NCI-H446 (cell line): ENCODE data around the gene MYO1E.

Experiments used
- DNase-seq, 2 experiments: peaks; one replicate each; lab custom pipeline; 2025; lab: John Stamatoyannopoulos, UW

Gene MYO1E

DNA sequence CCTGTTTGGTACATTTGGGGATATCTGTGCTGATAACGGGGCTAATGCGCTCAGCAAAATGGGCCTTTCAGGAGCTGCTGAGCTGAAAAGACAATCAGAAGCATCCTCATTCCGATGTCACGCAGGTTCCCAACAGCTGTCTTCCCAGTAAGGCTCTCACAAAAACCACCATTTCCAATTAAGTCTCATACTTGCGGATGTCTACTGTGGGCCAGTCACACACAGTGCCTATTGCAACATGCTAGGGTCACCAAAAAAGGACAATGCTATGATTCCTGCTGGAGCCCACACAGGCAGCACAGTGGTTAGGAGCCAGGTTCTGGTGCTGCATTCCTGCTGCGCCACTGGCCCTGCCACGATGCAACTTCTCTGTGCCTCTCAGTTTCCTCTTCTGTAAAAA is 182.4 kb downstream of the MYO1E start:
- DNase-seq = no peak

DNA sequence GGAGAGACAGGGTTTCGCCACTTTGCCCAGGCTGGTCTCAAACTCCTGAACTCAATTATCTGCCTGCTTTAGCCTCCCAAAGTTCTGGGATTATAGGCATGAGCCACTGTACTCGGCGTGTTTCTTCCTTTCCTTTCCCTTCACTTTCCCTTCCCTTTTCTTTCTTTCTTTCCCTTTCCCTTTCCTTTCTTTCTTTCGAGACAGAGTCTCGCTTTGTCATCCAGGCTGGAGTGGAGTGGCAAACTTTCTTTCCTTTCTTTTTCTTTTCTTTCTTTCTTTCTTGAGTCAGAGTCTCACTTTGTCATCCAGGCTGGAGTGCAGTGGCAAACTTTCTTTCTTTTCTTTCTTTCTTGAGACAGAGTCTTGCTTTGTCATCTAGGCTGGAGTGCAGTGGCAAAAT is 183.4 kb downstream of the MYO1E start:
- no peak for DNase-seq

DNA sequence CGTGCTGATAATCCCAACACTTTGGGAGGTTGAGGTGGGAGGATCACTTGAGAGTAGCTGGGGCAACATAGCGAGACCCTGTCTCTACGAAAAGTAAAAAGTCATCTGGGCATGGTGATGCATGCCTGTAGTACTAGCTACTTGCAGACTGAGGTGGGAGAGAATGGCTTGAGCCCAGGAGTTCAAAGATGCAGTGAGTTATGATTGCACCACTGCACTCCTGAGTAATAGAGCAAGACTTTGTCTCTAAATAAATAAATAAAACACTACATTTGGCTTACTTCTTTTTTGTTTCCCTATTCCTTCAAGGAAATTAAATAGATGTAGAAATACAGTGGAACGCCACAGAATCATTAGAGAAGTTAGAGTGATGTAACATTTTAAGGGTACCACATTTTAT is 186.2 kb downstream of the MYO1E start:
- DNase-seq = no peak

DNA sequence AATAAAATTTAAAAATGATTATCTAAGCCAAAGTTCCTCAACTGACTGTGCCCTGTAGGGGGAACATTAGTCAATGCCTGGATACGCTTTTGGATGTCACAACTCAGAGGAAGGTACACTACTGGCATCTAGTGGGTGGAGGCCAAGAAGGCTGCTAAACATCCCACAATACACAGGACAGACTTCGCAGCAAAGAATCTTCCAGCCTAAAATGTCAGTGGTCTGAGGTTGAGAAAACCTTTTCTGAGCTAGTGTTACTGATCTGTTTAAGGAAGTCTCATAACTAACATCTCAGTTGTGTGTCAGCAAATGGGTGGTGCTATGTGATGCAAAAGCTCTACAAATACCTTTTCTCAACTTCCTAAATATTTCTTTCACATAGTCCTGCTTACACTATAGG is 186.9 kb downstream of the MYO1E start:
- DNase-seq = no peak

DNA sequence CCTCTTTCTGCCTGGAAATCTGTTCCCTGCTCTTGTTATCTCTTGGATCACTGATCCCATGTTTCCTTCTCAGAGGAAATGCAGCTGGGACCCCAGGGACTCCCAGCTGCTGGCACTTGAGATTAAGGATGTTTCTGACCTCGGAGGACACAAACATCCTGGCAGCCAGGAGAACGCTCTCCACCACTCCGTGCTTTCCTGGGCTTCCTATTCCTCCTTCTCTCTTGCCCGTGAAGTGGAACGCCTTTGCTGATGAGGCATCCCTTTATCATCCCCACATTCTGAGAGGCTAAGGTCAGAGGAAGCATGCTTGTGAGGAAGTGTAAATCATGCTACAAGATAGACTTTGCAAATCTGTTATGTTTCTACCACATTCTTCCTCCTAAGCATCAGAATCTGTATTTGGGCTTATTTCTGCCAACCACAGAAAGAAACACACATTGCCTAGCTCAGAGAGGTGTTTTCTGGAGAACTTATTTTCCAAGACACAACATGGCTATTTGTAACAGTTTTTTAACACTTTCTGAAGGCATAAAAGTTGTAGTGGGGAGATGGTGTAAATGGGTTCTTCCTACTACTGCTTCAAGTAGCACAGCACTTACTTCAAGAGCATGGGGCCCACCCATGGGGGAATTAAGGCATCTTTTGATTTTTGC is 191.6 kb downstream of the MYO1E start:
- DNase-seq = no peak

DNA sequence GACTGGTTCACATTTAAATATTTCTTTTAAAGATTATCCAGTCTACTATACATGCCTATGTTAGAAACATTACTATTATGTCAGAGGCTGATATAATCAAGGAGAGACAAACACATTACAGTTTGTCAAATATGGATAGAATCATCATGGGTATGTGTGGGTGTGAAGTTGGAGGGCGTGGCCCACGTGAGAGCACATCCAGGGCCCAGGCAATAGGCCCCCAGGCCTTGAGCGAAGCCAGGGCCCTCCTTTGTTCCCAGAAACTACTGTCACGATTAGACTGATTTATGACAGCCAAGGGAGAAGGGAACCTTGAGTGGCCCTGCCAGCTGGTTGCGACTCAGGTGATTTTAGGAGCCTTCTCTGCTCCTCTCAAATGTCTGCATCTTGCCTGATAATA is 193.0 kb downstream of the MYO1E start:
- no peak for DNase-seq

DNA sequence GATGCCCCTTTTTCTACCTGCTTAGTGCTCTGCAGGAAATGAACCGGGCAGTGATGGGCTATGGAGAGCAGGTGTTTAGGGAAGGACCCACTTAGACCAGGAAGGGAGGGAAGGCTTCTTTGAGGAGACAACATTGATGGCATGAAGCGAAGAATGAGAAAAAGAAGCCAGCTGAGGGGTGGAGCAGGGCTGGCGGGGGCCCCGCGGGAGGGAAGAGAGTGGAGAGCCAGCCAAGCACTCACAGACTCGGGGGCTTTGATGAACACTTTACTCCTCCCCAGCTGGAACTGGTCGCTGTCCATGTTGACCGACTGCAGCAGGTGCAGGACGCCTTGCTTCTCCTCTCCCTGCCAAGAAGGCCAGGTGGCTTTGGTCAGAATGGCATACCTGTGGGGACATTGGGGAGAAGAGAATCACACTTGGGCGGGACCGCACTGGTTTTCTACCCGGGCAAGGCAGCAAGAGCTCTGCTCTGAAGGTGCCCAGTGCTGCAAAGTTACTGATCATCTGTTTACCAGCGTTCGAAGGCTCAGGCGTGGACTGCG is 194.4 kb downstream of the MYO1E start:
- DNase-seq = no peak

DNA sequence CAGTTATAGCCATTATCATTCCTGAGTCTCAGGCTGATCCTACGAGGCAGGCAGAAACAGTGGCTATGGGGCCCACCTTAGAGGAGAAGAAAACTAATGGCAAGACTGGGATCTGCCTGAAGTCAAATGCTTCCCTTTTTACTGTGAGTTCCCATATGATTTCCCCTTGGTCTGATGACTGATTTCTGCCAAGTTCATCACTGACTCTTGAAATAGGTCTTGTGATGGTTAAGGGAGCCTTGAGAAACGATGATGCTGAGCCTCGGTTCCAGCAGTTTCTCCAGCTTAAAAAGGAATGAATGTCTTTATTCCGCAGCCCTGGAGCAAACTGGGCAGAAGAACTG is 195.4 kb downstream of the MYO1E start:
- no peak for DNase-seq

DNA sequence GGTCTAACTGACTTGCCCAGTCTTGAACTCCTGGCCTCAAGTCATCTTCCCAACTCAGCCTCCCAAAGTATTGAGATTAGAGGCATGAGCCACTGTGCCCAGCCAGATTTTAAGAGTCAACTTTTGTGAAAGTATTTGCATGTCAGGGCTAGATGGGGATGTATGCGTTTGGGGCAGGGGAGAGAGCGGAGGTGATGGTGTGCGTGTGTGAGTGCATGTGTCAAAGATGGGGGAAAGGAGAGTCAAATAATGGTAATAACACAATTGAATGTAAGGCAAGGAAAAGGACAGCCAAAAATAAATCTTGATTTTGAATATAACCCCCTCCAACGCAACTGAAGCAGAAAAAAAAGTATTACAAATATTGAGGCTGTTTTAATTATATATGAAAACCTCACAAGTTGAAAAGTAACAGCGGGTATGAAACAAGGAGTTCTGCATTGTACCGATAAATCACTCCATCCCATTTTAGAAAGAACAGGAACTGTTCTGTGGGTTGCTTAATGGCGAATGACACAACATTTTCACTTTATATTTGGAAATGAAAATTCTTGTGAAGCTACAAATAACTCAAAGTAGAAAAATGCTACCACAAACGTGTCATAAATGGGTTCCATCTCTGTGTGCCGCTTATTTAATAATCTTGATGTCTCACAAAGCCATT is 195.9 kb downstream of the MYO1E start:
- DNase-seq = no peak

DNA sequence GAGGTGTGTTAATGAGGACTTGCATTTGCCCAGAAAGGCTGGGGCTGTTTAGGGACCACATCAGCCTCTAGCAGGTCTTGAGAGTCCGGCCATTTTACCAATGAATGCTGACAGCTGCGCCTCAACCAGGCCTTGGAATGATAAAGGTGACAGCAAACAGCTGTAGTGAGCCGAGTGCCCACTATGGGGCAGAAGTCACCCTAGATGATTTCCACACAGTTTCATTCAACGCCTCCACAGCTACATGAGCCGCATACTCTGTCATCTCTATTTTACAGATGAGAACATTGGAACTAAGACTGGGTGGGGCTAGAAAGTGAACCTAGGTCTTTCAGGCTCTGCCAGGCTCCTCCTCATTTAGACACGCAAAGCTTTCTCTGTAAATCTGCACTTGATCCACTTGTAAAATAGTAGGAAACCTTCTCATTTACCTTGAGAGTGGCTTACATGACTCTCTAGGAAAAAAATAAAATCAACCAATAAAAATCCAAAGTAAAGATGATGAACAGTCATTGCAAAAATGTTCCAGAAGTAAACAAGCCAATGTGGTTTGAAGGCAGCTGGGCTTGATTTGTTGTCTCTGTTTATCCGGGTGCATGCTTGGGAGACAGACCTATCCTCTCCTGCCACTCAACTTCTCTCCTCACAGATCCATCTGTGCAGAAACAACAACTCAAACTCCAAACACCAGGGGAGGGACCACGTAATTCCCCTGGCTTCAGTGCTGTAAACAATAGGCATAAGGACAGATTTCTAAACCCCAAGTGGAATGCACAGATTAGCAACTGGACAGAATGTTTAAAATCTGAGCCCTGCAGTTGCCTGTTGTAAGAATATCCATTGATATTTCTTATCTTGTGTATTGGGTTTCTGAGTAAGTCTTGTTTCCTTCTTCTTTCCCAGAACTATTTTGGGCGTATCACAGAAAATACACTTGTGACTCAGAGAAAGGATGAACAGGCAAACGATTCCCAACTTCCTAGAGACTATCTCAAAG is 197.5 kb downstream of the MYO1E start:
- peak in 1 of 2 experiments; percentile 28 for DNase-seq

DNA sequence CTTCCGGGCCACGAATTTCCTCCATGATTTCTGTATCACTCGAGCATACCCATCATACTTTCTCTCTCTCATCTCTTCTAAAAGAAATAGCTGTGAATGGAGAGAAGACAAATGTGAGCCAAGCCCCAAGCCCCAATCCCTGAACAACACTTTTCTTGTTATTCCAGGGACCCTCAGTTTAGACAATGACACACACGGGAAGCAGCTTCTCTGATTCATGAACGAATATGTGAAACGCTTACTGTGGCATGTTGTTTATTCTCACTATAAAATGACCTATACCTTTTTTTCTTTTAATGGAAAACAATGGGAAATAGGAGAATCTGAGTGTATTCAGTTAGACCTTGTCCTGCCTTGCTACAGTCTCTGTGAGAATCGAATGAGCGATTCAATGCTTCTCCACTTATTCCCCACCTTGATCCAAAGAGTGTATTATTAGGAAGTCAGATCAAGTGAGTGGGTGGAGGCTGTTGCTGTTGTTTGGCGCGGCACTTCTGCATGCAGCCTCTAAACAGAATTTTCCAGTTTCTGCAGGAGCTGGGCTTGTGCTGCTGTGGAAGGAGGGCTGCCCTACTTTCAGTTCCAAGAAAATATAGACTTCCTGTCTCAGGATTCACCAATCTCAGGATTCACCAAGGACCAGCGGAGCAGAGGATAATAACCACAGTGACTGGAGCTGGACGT is 198.4 kb downstream of the MYO1E start:
- DNase-seq = no peak

DNA sequence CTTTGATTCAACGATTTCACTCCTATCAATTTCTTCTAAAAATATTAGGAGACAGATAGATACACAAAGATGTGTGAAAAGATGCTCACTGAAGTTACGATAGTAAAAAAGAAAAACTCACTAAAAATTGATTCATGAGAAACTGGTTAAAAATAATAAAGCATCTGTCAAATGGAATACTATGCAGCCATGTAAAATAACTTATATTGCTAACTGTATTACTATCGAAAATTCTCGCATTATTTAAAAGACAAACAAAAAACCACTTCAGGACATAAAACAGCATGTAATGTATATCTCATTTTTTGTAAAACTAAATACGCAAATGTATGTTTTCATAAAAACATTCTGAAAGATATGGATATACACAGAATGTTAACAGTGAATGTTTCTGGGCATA is 199.5 kb downstream of the MYO1E start:
- no peak for DNase-seq

DNA sequence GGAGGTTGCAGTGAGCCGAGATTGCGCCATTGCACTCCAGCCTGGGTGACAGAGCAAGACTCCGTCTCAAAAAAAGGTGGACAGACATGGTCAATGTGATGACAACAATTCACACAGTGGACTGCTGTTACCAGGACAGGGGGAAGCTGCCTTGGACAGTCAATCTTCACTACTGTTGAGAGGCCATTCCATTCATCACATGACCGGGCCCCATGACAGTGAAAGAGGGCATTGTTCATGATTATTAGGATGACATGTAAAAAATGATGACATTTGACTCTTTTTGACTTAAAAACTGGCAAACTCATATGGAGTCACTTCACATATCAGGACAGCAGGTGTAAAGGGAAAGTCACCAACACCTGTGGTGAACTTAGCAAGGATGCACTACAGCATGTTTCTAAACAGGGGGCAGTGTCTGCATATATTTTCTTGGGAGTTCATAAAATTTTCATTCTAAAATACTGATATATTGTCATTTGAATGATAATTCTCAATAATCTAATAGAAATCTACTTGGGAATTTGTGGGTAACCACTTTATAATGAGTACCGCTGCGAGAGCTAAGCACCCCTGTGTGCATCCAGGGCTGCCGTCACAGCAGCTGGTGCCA is 200.3 kb downstream of the MYO1E start:
- DNase-seq = no peak

DNA sequence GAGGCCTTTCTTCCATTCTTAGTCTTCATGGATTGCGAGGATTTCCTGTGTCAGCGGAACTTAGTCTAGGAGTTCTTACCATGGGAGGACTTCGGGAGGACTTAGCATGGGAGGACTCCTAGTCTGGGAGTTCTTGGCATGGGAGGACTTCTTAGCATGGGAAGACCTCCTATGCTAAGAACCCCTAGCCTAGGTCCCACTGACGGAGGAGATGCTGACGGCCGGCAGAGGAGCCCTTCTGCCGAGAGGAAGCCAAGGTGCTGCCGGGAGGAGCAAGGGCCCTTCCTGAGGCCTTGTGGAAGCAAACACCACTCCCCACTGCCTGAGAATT is 201.6 kb downstream of the MYO1E start:
- DNase-seq = no peak

DNA sequence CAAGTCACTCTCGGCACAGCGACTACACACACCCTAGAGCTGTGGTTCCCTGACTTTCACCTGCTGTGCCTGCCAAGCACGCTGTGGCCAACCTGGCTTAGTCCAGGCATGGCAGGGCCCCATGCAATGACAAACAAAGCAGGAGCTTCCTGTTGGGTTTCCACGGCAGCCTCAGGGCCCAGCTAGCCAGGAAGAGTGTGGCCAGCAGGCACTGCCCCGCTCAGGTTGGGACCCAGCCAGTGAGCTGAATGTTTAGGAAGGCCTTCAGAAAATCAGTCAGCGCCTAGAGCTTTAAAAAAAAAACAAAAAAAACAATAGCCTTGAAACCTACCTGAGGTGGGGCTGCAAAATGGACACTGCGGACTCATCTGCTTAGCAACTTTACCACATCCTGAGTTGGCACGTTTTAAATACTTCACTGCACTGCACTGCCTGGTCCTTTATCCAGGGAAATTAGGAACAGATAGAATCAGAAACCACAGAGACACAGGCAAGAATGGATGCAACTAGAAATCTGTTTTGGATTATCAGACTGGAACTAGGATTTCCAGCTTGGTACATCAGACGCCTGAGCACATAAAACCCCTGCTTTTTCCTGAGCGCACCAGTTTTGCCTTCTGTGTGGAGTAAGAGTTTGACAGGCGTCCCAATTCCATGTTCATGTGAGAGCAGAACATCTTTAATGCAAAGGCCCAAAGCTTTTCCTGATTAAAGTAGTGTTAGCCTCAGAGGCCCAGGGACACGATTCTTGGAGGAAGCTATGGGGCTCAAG is 202.2 kb downstream of the MYO1E start:
- DNase-seq = no peak

DNA sequence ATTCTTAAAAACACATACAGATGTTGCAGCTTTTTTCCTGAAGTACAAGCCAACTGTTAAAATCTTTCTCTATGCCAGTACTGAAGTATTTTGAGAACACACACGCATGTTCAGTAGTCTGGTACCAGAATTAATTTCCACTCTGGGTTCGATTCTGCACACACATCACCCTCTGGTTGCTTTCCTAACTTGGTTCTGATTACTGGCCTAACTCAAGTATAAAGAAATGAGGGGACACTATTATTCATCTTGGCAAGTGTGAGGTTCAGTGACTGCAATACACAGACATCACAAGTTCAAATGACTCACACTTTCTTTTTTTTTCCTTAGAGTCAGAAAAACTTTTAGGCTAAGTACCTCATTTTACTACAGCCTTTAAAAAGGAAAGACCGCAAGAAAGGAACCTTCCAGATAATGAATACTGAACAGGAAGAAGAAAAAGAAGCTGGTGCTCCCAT is 203.4 kb downstream of the MYO1E start:
- no peak for DNase-seq

DNA sequence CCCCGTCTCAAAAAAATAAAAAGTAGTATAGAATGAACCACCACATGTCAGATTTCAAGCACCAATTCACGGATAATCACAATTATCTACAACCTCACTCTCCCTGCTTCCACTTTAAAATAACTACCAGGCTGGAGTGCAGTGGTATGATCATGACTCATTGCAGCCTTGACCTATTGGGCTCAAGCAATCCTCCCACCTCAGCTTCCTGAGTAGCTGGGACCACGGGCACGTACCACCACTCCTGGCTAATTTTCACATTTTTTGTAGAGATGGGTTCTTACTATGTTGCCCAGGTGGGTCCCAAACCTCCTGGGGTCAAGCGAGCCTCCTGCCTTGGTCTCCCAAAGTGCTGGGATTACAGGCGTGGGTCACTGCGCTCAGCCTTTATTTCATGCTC is 204.1 kb downstream of the MYO1E start:
- no peak for DNase-seq

DNA sequence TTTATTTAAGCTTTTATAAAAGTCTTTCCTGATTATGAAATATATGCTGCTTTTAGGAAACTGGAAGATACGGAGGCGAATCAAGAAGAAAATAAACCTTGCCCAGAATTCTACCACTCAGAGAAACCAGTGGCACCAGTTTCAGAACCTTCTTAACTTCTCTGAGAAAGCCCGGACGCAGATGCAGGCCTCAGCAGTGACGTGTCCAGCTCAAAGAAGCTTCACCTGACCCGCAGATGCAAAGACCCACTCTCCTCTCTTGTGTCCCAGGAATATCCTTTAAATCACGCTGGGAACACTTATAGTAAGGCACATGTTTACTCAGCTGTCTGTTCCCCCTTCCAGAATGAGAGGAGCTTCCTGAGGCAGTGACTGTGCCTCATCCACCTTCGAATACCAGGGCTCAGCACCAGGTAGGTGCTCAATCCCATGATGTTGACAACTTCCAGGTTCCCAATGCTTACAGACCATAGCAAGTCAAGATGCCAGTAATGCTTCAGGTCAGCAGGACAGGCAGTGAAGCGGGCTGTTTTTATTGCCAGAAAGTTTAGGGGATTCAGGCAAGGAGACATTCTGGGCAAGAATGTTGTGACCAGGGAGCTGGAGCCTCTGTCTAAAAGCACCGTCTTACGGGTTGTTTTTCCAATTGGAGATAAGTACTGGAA is 205.9 kb downstream of the MYO1E start:
- DNase-seq = no peak

DNA sequence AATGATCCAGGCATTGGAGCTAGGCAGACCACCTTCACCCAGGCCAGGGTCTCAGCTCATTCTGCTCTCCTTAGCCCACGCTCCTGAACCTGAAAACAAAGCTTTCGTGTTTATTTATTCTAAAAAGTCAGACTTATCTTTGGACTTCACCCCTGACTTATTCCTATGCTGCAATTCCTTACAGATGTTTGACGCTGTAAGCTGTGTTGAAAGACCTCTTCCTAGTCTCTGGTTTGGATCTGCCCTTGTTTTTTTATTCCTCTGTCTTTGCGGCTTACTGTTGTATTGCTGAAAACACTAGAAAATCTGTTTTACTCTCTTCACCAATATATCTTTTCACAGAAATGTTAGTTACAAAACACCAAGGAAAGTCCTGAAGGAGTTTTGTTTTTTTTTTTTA is 206.5 kb downstream of the MYO1E start:
- no peak for DNase-seq

DNA sequence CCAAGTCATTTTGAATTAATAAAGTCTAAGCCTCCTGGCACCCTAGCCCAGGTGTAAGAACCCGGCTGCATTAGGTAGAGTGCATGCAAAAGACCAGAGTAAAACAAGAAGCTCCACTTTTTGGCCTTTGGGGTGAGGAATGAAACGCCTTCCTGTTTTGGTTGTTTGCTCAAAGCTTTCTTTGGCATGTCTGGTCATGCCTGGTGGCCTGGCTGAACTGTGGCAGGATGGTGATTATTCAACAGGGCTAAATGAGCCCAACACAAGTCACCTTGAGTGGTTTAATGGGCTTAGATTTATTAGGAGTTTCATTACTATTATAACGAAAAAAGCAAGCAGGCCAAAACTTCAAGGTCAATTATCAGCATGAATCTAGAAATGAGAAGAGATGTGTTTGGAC is 206.9 kb downstream of the MYO1E start:
- no peak for DNase-seq
